ENCODE measurements around the gene TNFRSF25. TPM values are rescaled to one million over a fixed set of nuclear protein-coding genes. Genes with fewer than 3 reads are reported as not detected.

The TNFRSF25 gene
- total and polyA plus RNA-seq, 2 experiments from 2014 or later: 7.1 to 14.0 TPM

- no peak overlapping the region for H3K4me3 ChIP-seq
- H2AFZ ChIP-seq: no peak overlapping the region
- WGBS (ENCODE audit: low lambda C conversion rate, missing lambda C conversion rate): 85% methylated on average over 9 of the region's 9 CpGs
- DNase-seq (ENCODE audit: low spot score): no peak
- H3K4me2 ChIP-seq: peak overlapping the region; percentile 100
- no peaks in the 10 kb centered on the region for H3K9me2 ChIP-seq (replicated peaks; ENCODE audit: insufficient read depth)
- peaks cover 26% of the 10 kb centered on the region for H3K4me1 ChIP-seq (ENCODE audit: insufficient read depth)
- no peak overlapping the region for H3K27ac ChIP-seq
- no peaks in the 10 kb centered on the region for H3K9me3 ChIP-seq (ENCODE audit: low read depth)
- H4K20me1 ChIP-seq (ENCODE audit: insufficient read depth, poor library complexity, severe bottlenecking): no peaks in the 10 kb centered on the region
- H3K36me3 ChIP-seq (replicated peaks; ENCODE audit: insufficient read depth, low read depth): no peaks in the 10 kb centered on the region
- H3K79me2 ChIP-seq: peaks cover 15% of the 10 kb centered on the region
- H3K27me3 ChIP-seq: no peaks in the 10 kb centered on the region
- no peak for TF ChIP-seq CTCF (IDR thresholded peaks at IDR 0.05; ENCODE audit: poor library complexity)
These were observed 23.4 kb upstream of the TNFRSF25 start for GRCh38 chr1:6489383-6489765.

- H3K79me2 ChIP-seq: peaks cover 19% of the 10 kb centered on the region
- DNase-seq (ENCODE audit: low spot score): no peak
- no peaks in the 10 kb centered on the region for H4K20me1 ChIP-seq (ENCODE audit: insufficient read depth, poor library complexity, severe bottlenecking)
- H3K36me3 ChIP-seq (replicated peaks; ENCODE audit: insufficient read depth, low read depth): no peaks in the 10 kb centered on the region
- H3K4me2 ChIP-seq: peak overlapping the region; percentile 100
- 79% methylated on average over 13 of the region's 13 CpGs for WGBS (ENCODE audit: low lambda C conversion rate, missing lambda C conversion rate)
- H3K4me1 ChIP-seq (ENCODE audit: insufficient read depth): peaks cover 26% of the 10 kb centered on the region
- no peaks in the 10 kb centered on the region for H3K9me3 ChIP-seq (ENCODE audit: low read depth)
- H3K9me2 ChIP-seq (replicated peaks; ENCODE audit: insufficient read depth): no peaks in the 10 kb centered on the region
- H3K27ac ChIP-seq: no peak overlapping the region
- no peaks in the 10 kb centered on the region for H3K27me3 ChIP-seq
- no peak overlapping the region for H2AFZ ChIP-seq
- TF ChIP-seq EZH2 (IDR thresholded peaks at IDR 0.05; ENCODE audit: borderline replicate concordance): no peak
- TF ChIP-seq EZH2phosphoT487 (IDR thresholded peaks at IDR 0.05; ENCODE audit: low read depth, severe bottlenecking, unreplicated experiment): no peak
- no peak for TF ChIP-seq CTCF (IDR thresholded peaks at IDR 0.05; ENCODE audit: poor library complexity)
- H3K4me3 ChIP-seq: no peak overlapping the region
These were observed 22.8 kb upstream of the TNFRSF25 start for GRCh38 chr1:6488602-6489382.

- Histone ChIP-seq H3K27me3 (no peaks in the 10 kb centered on the region), H3K79me2 (peaks cover 22% of the 10 kb centered on the region)
These were observed 22.0 kb upstream of the TNFRSF25 start for GRCh38 chr1:6487804-6488484.

GRCh38 chr1:6486433-6487011, 20.5 kb upstream of the TNFRSF25 start:
- no peak for TF ChIP-seq EZH2 (IDR thresholded peaks at IDR 0.05; ENCODE audit: borderline replicate concordance)
- TF ChIP-seq CTCF (IDR thresholded peaks at IDR 0.05; ENCODE audit: poor library complexity): peak; percentile 82
- 7% methylated on average over 15 of the region's 15 CpGs for WGBS (ENCODE audit: low lambda C conversion rate, missing lambda C conversion rate)
- peak; percentile 94 for DNase-seq (ENCODE audit: low spot score)
- peaks cover 20% of the 10 kb centered on the region for H3K4me1 ChIP-seq (ENCODE audit: insufficient read depth)
- H3K4me3 ChIP-seq: peak overlapping the region; percentile 57
- H3K27me3 ChIP-seq: no peaks in the 10 kb centered on the region
- H3K27ac ChIP-seq: no peak overlapping the region
- H3K36me3 ChIP-seq (replicated peaks; ENCODE audit: insufficient read depth, low read depth): no peaks in the 10 kb centered on the region
- no peaks in the 10 kb centered on the region for H3K9me2 ChIP-seq (replicated peaks; ENCODE audit: insufficient read depth)
- no peaks in the 10 kb centered on the region for H3K9me3 ChIP-seq (ENCODE audit: low read depth)
- H3K79me2 ChIP-seq: peaks cover 28% of the 10 kb centered on the region
- H3K4me2 ChIP-seq: peak overlapping the region; percentile 87
- H4K20me1 ChIP-seq (ENCODE audit: insufficient read depth, poor library complexity, severe bottlenecking): no peaks in the 10 kb centered on the region
- no peak overlapping the region for H2AFZ ChIP-seq

More at GRCh38 chr1:6487804-6488484, 22.0 kb upstream of the TNFRSF25 start:
- Histone ChIP-seq H3K9me2 (replicated peaks; ENCODE audit: insufficient read depth) (no peaks in the 10 kb centered on the region), H3K4me1 (ENCODE audit: insufficient read depth) (peaks cover 26% of the 10 kb centered on the region), H3K4me3 (no peak overlapping the region), H3K36me3 (replicated peaks; ENCODE audit: insufficient read depth, low read depth) (no peaks in the 10 kb centered on the region), H3K4me2 (no peak overlapping the region), H3K9me3 (ENCODE audit: low read depth) (no peaks in the 10 kb centered on the region), H3K27ac (no peak overlapping the region), H4K20me1 (ENCODE audit: insufficient read depth, poor library complexity, severe bottlenecking) (no peaks in the 10 kb centered on the region), H2AFZ (no peak overlapping the region)
- 98% methylated on average over 14 of the region's 14 CpGs for WGBS (ENCODE audit: low lambda C conversion rate, missing lambda C conversion rate)
- TF ChIP-seq EZH2phosphoT487 (IDR thresholded peaks at IDR 0.05; ENCODE audit: low read depth, severe bottlenecking, unreplicated experiment): no peak
- DNase-seq (ENCODE audit: low spot score): no peak
